ENCODE results near the gene SLC17A9. TPM values are rescaled to one million over a fixed set of nuclear protein-coding genes. Genes with fewer than 3 reads are reported as not detected.

Gene SLC17A9
- total and polyA plus RNA-seq, 2 donors (not counting 1 experiment from before 2014, with no cell fraction given) = 33.0 to 141 TPM

DNA sequence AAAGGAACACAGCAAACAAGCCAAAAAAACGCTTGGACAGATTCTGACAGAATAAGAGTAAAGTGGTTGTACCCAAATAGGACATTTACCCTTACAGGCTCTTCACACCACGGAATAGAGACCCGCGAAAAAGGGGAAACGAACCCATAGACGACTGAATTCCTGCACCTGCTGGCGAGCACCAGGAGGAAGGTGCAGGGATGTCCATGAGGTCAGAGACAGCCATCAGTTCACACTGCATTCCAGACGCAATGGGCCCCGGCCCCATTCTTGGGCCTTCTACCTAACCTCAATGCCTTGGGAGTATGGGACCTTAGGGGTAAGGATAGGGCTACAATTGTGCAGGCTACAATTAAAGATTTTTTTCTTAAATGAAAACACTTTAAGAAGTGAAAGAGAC is 21.0 kb upstream of the SLC17A9 start:
- Histone ChIP-seq H3K36me3 (replicated peaks in 1 of 2; ENCODE audit: control extremely low read depth in 1 of 2, control insufficient read depth in 1 of 2, extremely low read depth in 1 of 2, insufficient read depth in 2 of 2, low read length in 1 of 2) (peaks cover 0 to 13% of the 10 kb centered on the region in 2 experiments), H2AFZ (ENCODE audit: insufficient read depth, low read depth, low read length, poor library complexity, severe bottlenecking) (no peak overlapping the region), H3K4me1 (ENCODE audit: control insufficient read depth in 2 of 2, insufficient read depth in 2 of 2, low read length in 2 of 2) (peaks cover 32 to 57% of the 10 kb centered on the region in 2 donors), H3K9me3 (ENCODE audit: control extremely low read depth in 1 of 3, control insufficient read depth in 2 of 3, insufficient read depth in 1 of 3, low read length in 2 of 3) (no peaks in the 10 kb centered on the region), H3K9ac (ENCODE audit: low read length) (no peak overlapping the region), H4K20me1 (ENCODE audit: control insufficient read depth, insufficient read depth, low read length, poor library complexity, severe bottlenecking) (peaks cover 49% of the 10 kb centered on the region), H3K27ac (ENCODE audit: low read length in 2 of 2) (no peak overlapping the region), H3K27me3 (replicated peaks in 1 of 4; ENCODE audit: control extremely low read depth in 1 of 4, control insufficient read depth in 3 of 4, insufficient read depth in 4 of 4, low read length in 3 of 4) (no peaks in the 10 kb centered on the region), H3K4me2 (replicated peaks; ENCODE audit: low read depth, low read length, poor library complexity, severe bottlenecking) (no peak overlapping the region), H3K79me2 (ENCODE audit: control insufficient read depth, insufficient read depth, low read length) (peaks cover 96% of the 10 kb centered on the region), H3K4me3 (ENCODE audit: control extremely low read depth in 1 of 5, extremely low read depth in 1 of 5, insufficient read depth in 1 of 5, low read depth in 2 of 5, low read length in 4 of 5) (no peak overlapping the region)
- Mint-ChIP-seq H3K27ac (peak overlapping the region; percentile 46), H3K4me3 (no peak overlapping the region), H3K9me3 (ENCODE audit: insufficient read depth) (no peaks in the 10 kb centered on the region), H3K4me1 (peaks cover 53% of the 10 kb centered on the region), H3K27me3 (no peaks in the 10 kb centered on the region)
- CTCF ChIA-PET = interaction anchor here (1.0 kb wide), 1 partner anchor 30 kb away, joined by 3 read pairs; no protein-coding TSS in a partner anchor
- WGBS (ENCODE audit: insufficient coverage) = 20% methylated on average over 1 of the region's 9 CpGs
- intact Hi-C loops (cut with micrococcal nuclease) = no loop called here
- DNase-seq (no peak), ATAC-seq (ENCODE audit: low read depth) (no peak)
- POLR2A ChIA-PET = interaction anchor here (0.6 kb wide), 1 partner anchor 30 kb away, joined by 4 read pairs; no protein-coding TSS in a partner anchor
- TF ChIP-seq, protein P1, sequence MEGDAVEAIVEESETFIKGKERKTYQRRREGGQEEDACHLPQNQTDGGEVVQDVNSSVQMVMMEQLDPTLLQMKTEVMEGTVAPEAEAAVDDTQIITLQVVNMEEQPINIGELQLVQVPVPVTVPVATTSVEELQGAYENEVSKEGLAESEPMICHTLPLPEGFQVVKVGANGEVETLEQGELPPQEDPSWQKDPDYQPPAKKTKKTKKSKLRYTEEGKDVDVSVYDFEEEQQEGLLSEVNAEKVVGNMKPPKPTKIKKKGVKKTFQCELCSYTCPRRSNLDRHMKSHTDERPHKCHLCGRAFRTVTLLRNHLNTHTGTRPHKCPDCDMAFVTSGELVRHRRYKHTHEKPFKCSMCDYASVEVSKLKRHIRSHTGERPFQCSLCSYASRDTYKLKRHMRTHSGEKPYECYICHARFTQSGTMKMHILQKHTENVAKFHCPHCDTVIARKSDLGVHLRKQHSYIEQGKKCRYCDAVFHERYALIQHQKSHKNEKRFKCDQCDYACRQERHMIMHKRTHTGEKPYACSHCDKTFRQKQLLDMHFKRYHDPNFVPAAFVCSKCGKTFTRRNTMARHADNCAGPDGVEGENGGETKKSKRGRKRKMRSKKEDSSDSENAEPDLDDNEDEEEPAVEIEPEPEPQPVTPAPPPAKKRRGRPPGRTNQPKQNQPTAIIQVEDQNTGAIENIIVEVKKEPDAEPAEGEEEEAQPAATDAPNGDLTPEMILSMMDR (IDR thresholded peaks at IDR 0.05) = no peak
- TF ChIP-seq EZH2 (IDR thresholded peaks at IDR 0.05; ENCODE audit: borderline replicate concordance, insufficient read depth, low read depth, low read length, poor library complexity, severe bottlenecking) = no peak

DNA sequence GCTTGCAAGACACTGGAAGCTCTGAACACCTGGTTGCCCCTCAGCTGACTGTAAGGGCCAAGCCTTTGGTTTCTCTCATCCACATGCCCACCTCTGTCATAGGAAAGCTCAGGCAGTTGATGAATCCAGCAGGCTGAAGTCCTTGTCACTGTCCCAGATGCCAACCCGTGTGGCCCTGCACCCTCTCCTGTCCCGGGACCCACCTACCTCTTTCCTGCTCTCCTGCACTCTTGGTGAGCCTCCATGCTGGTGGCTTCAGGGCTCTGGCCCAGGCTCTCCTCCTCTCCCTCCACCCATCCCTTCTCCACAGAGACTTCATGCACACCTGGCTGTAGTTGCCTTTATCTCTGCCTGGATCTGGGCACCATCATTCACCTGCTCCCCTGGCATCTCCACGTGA is 18.5 kb upstream of the SLC17A9 start:
- no peak overlapping the region for H3K9ac ChIP-seq (ENCODE audit: low read length)
- no peak overlapping the region for H3K4me3 Mint-ChIP-seq
- no peaks in the 10 kb centered on the region for H3K9me3 Mint-ChIP-seq (ENCODE audit: insufficient read depth)
- 44% methylated on average over 3 of the region's 3 CpGs for WGBS (ENCODE audit: insufficient coverage)
- H4K20me1 ChIP-seq (ENCODE audit: control insufficient read depth, insufficient read depth, low read length, poor library complexity, severe bottlenecking) = peaks cover 42% of the 10 kb centered on the region
- DNase-seq (no peak), ATAC-seq (ENCODE audit: low read depth) (no peak)
- POLR2A ChIA-PET = interaction anchor here (0.7 kb wide), 1 partner anchor 8 kb away, joined by 3 read pairs; the partner anchor contains the start of gene DIDO1
- no peak overlapping the region for H3K4me3 ChIP-seq (ENCODE audit: control extremely low read depth in 1 of 5, extremely low read depth in 1 of 5, insufficient read depth in 1 of 5, low read depth in 2 of 5, low read length in 4 of 5)
- CTCF ChIA-PET = interaction anchor here (0.9 to 2.0 kb wide), 5 partner anchors 14 to 75 kb away, joined by 3 to 7 read pairs (median 5); no protein-coding TSS in a partner anchor
- H3K79me2 ChIP-seq (ENCODE audit: control insufficient read depth, insufficient read depth, low read length) = peaks cover 91% of the 10 kb centered on the region
- peaks cover 0 to 13% of the 10 kb centered on the region in 2 experiments for H3K36me3 ChIP-seq (replicated peaks in 1 of 2; ENCODE audit: control extremely low read depth in 1 of 2, control insufficient read depth in 1 of 2, extremely low read depth in 1 of 2, insufficient read depth in 2 of 2, low read length in 1 of 2)
- no peaks in the 10 kb centered on the region for H3K27me3 Mint-ChIP-seq
- no peak overlapping the region for H3K4me2 ChIP-seq (replicated peaks; ENCODE audit: low read depth, low read length, poor library complexity, severe bottlenecking)
- intact Hi-C loops (cut with micrococcal nuclease) = no loop called here
- no peak overlapping the region for H3K27ac ChIP-seq (ENCODE audit: low read length in 2 of 2)
- H2AFZ ChIP-seq (ENCODE audit: insufficient read depth, low read depth, low read length, poor library complexity, severe bottlenecking) = no peak overlapping the region
- peaks cover 23 to 46% of the 10 kb centered on the region in 2 donors for H3K4me1 ChIP-seq (ENCODE audit: control insufficient read depth in 2 of 2, insufficient read depth in 2 of 2, low read length in 2 of 2)
- H3K27me3 ChIP-seq (replicated peaks in 1 of 4; ENCODE audit: control extremely low read depth in 1 of 4, control insufficient read depth in 3 of 4, insufficient read depth in 4 of 4, low read length in 3 of 4) = no peaks in the 10 kb centered on the region
- no peak for TF ChIP-seq EZH2 (IDR thresholded peaks at IDR 0.05; ENCODE audit: borderline replicate concordance, insufficient read depth, low read depth, low read length, poor library complexity, severe bottlenecking)
- TF ChIP-seq, protein P1 (IDR thresholded peaks at IDR 0.05) = no peak
- H3K27ac Mint-ChIP-seq = no peak overlapping the region
- peaks cover 39% of the 10 kb centered on the region for H3K4me1 Mint-ChIP-seq
- H3K9me3 ChIP-seq (ENCODE audit: control extremely low read depth in 1 of 3, control insufficient read depth in 2 of 3, insufficient read depth in 1 of 3, low read length in 2 of 3) = no peaks in the 10 kb centered on the region

Measured in B cell (primary cell).